ENCODE data around the gene GAS7.

GAS7 gene

GRCh38 chr17:10144456-10144855 is 54.0 kb downstream of the GAS7 start:
- DNase-seq (ENCODE audit: low read depth) = no peak
- TF ChIP-seq CTCF (IDR thresholded peaks at IDR 0.05; ENCODE audit: low read depth, low read length, missing control alignments) = no peak
- H3K4me3 ChIP-seq (ENCODE audit: low read depth, low read length) = no peak overlapping the region

DNA sequence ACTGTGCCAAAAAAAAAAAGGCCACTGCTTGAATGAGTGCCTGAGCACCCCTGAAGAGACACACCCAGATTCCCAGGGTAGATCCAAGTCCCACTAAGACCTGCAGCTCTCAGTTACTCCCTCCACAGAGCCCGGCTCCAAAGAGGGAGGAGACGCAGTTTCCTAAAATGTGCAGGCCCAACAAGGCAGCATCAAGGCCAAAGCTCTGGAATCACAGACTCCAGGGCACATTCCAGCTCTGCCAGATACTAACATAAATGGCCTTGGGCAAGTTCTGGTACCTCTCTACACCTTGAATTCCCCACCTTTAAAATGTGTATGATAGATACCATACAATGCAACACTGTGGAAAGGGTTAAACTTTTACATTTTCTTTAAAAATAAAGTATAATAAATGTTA is 57.0 kb downstream of the GAS7 start:
- no peak overlapping the region for H3K4me3 ChIP-seq (ENCODE audit: low read depth, low read length)
- no peak for TF ChIP-seq CTCF (IDR thresholded peaks at IDR 0.05; ENCODE audit: low read depth, low read length, missing control alignments)
- no peak for DNase-seq (ENCODE audit: low read depth)

- no peak for DNase-seq (ENCODE audit: low read depth)
- no peak overlapping the region for H3K4me3 ChIP-seq (ENCODE audit: low read depth, low read length)
- TF ChIP-seq CTCF (IDR thresholded peaks at IDR 0.05; ENCODE audit: low read depth, low read length, missing control alignments) = no peak
Observed at GRCh38 chr17:10139577-10139976, 58.8 kb downstream of the GAS7 start.

GRCh38 chr17:10136258-10136981 is 62.0 kb downstream of the GAS7 start:
- no peak overlapping the region for H3K4me3 ChIP-seq (ENCODE audit: low read depth, low read length)
- DNase-seq (ENCODE audit: low read depth) = no peak
- TF ChIP-seq CTCF (IDR thresholded peaks at IDR 0.05; ENCODE audit: low read depth, low read length, missing control alignments) = no peak

DNA sequence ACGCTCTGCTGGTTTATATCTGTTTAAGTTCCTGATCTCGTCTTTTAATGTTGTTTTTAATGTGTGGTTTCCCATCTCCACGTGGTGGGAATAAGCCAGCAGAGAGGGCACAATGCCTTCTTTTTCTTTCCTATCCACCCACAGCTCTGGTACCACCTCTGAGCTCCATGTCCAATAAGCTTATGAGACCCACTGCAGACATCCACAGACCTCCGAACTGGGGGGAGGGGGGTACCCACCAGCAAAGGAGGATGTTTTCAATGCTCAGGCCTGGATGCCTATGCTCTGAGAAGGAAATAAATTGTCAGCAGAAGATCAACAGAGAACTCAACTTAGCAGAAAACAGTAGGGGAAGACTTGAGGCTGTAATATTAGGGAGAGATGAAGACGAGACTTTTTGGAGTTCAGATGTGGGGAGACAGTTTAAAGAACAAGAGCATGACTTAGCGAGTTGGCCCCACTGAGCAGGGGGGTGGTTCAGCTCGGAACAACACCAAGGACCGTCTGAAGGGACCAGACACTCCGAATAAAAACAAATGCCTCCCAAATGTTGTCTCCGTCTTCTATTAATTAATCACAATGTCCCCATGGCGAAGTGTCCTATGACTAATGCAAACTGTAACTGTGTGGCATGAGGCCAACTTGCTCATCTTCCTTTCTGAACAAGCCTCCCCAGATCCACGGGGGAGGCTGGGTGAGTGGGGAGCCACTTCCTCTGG is 62.7 kb downstream of the GAS7 start:
- TF ChIP-seq CTCF (IDR thresholded peaks at IDR 0.05; ENCODE audit: low read depth, low read length, missing control alignments) = no peak
- no peak for DNase-seq (ENCODE audit: low read depth)
- H3K4me3 ChIP-seq (ENCODE audit: low read depth, low read length) = no peak overlapping the region

DNA sequence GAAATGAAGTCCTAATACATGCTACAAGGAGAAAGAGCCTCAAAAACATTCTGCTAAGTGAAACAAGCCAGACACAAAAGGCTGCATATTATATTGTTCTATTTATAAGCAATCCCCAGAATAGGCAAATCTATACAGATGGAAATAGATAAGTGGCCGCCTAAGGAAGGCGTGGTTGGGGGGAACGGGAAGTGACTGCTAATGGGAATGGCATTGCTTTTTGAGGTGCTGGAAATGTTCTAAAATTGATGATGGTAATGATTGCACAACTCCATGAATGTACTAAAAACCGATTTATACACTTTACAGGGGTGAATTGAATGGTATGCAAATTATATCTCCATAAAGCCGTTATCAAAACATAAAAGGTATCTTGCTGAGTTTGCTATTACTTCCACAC is 67.7 kb downstream of the GAS7 start:
- H3K4me3 ChIP-seq (ENCODE audit: low read depth, low read length) = no peak overlapping the region
- TF ChIP-seq CTCF (IDR thresholded peaks at IDR 0.05; ENCODE audit: low read depth, low read length, missing control alignments) = no peak
- no peak for DNase-seq (ENCODE audit: low read depth)

Data from GM12864 (cell line).